GM04503 (cell line): ENCODE measurements around the gene BAIAP2L1.
"Not testable (repeated sequence)": the region's sequence is repeated elsewhere in the genome, so short reads cannot be mapped to it uniquely, and the experiment has no call there.

ENCODE experiments used
- DNase-seq: peaks from one replicate; pipeline ENCODE4 v3.0.0-alpha.2; 2012; ENCODE audit warnings: low read depth

BAIAP2L1 gene

DNA sequence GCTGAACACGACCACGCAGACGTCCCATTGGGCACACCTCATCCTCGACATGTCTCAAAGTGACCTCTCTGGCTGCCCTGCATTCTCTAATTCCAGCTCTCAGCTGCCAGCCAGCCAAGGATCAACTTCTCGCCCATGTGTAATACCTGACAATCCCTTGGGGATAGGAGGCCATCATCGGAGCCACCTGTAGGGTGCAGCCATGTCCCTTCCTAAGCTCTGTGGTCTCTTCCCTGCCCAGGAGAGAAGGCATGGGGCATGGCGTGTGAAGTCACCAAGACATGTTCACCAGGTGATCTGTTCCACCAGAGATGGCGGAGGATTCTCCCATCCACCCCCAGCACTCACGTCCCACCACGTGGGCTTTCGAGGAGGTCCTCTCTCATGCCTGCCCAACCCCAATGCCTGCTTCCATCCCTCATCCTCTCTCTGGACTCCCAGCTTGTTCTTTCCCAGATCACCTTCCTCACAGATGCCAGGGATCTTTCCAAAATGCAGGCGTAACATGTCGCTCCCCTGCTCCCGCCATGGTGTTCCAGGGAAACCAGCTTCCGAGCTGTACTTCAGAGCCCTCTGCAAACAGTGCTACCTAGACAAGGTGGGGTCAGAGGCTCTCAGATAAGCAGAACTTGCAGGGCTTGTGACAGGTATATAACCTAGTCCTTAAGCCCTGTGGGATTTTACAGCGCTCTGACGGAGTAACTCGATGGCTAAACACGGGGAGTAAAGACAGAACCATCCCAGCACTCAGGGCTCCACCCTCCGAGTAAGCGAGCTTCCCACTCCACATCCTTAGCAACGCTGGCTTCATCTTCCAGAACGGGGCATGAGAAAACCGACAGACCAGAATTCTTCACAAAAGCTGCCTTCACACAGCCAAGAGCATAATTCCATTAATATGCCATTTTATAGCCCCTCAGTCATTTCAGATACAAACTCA, 78.3 kb downstream of the BAIAP2L1 start:
- no peak for DNase-seq

DNA sequence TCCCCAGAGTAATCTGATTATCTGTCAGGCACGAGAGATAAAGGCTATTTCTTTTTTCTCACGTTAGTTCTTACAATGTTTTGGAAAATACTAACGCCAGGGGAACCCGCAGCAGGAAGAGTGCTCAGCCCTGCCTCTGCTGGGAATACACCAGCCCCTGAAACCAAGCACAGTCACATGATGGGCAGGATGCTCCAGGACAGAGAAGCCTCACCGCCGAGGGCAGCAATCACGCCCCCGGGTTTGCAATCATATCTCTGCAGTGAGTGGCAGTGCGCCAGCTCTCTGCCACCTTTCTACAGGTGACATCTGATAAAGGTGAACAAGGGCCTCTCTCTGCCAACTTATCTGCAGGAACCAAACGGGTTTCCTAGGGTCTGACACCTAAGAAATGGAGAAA, 79.6 kb downstream of the BAIAP2L1 start:
- no peak for DNase-seq

DNA sequence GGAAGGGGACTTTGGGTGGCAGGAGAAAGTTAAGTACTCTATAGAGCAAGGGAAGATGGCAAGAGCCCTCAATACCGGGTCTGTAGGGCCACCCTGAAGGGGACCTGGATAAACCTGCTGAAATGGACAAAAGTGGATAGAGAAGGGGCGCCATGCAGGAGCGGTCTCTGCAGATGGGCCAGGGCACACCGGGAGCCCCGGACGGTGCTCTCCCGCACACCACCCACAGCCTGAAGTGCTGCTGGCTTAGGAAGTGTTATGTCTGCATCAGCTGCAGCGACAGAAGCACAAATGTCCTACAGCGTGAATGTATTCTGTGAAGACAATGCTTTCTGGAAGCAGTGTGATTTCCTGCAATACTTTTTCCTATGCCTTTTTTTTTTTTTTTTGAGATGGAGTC, 81.7 kb downstream of the BAIAP2L1 start:
- no peak for DNase-seq

DNA sequence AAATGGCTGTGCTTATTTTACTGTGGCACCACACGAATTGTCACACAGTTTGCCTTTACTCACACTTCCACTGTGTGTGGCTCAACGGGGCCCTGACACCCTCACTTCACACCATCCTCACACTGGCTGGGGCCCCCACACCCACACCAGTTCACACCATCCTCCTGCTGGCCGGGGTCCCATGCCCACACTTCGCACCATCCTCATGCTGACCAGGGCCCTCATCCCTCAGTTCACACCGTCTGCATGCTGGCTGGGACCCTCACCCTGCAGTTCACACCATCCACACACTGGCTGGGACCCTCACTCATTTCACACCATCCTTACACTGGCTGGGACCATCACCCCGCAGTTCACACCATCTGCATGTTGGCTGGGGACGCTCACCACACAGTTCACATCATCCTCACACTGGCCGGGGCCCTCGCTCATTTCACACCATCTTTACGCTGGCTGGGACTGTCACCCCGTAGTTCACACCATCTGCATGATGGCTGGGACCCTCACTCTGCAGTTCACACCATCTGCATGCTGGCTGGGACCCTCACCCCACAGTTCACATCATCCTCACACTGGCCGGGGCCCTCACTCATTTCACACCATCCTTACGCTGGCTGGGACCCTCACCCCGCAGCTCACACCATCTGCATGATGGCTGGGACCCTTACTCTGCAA, 83.4 kb downstream of the BAIAP2L1 start:
- no peak for DNase-seq

DNA sequence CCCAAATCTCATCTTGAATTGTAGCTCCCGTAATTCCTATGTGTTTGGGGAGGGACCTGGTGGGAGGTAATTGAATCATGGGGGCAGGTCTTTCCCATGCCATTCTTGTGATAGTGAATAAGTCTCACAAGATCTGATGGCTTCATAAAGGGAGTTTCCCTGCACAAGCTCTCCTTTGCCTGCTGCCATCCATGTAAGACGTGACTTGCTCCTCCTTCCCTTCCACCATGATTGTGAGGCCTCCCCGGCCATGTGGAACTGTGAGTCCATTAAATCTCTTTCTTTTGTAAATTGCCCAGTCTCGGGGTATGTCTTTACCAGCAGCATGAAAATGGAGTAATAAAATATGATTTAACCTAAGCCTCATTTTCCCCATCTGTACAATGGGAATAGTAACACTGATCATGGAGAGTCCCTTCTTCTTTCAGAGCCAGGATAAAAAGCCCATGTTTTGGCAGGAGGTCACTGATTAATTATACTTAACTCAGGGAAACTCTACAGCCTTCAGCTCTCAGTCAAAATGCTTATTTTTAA, 84.8 kb downstream of the BAIAP2L1 start:
- not testable (repeated sequence) for DNase-seq

DNA sequence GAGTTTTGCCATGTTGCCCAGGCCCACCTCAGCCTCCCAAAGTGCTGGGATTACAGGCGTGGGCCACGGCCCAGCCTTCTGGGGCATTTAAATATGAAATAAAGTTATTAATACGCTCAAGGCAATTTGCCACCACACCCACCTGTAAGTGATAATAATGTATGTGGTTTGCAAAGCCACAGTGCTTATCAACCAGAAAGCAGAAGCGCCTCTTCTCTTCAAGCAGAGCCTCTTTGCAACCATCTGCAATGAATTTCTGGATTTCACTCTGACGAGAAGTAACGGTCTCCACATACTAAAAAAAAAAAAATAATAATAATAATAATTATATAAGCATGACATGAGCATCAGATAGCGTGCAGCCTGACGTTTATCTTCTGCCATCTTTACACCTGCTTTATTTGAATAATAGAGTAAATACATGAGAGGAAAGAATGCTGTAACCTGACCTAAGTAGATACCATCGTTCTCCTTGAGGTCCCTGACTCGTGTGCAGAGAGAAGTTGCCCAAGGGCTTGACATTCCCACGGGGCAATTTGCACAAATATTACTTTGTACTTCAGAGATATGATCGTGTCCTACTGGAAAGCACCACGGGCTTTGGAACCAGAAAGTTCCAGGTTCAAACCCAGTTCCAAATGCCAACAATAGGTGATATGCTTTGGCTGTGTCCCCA, 85.4 kb downstream of the BAIAP2L1 start:
- no peak for DNase-seq

DNA sequence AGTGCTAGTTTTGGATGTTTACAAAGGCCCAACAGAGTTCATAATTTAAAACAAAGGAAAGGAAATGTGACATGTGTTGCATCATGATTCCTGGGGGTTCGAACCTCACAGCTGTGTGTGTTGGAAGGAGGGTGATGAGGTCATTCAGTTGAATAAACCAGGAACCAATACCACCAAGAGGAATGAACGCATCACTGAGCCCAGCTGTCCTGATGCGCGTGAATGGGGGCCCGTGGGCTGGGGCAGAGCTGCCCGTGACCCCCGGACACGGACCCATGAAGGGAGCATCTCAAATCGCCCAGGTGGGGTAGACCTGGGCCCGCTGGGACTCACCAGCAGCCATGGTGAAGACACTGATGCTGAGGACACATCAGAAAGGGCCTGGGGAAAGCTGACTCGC, 86.4 kb downstream of the BAIAP2L1 start:
- no peak for DNase-seq

DNA sequence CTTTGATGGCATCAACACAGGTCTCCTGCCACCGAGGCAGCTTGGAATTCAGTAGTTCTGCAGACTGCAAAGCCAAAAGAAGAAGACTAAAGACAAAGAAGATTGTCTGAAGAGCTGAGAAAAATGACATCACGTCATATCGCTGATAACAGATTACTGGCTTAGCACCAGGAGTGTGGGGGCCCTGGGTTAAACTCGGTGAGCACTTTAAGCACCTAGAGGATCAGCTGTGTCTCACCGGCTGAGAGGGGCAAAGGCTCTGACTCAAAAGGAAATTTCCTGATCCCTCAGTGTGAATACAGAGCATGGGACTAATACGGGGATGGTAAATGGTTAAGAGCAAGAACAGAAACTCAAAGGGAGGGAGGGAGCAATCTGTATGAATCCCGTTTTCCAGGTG, 88.7 kb downstream of the BAIAP2L1 start:
- no peak for DNase-seq

DNA sequence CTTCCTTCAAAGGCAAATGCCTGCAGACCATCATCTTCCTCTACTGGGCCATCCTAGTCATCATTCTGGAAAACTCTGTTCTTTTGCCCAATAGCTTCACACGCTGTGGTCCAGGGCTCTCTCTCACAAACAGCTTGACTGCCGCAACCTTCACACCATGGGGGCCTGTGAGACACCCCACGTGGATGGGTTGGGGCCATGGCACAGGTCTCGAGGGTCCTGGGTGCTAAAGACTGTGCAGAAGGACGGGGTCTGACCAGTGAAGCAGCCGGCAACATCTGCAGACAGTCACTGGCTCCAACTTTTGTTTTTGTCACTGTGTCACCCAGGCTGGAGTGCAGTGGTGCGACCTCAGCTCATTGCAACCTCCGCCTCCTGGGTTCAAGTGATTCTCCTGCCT, 91.3 kb downstream of the BAIAP2L1 start:
- no peak for DNase-seq

DNA sequence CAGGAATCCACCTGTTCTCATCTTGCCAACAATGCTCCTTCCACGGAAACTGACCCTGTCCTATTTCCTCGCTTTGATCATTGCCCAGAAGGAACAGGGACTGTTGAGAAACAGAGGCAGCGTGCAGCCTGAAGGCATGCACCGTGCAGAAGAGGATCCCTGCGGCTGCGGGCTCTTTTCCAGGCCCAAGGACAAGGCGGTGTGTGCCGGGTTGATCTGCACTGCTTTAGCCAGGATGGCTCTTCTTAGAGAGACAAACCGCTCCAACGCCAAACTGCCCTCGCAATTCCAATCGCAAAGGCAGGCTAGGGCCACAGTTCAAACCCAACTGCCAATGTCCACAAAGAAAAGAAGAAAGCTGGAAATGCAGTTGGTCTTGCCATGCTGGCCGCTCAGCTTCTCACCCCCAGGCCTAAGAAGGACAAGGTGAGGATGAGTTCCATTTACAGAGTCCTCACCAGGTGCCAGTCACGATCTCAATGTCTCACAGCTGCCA, 92.9 kb downstream of the BAIAP2L1 start:
- no peak for DNase-seq

DNA sequence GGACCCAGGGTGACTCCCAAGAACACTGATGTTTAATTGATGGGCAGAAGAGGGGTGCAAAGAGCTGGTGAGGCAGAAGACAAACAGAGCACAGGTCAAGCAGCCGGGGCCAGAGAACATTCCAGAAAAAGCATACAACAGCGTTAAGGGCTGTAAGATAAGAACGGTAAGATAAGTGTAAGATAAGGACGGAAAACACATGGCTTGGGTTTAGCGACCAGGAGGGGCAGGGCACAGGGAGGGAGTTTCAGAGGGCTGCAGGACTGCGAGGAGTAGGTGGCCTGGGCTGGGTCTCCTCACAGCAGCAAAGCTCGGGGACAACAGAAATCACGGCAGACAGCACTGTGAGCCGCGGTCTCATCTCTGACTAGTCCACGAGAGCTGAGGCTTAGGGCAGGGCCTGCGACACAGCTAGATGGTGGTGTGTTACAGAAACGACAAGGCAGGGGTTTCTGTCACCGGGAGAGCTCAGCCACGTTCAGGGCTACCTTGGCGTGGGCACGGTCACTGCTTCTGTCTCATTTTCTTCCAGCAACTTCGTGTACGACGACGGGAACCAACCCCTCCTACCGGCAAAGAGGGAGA, 94.8 kb downstream of the BAIAP2L1 start:
- no peak for DNase-seq

DNA sequence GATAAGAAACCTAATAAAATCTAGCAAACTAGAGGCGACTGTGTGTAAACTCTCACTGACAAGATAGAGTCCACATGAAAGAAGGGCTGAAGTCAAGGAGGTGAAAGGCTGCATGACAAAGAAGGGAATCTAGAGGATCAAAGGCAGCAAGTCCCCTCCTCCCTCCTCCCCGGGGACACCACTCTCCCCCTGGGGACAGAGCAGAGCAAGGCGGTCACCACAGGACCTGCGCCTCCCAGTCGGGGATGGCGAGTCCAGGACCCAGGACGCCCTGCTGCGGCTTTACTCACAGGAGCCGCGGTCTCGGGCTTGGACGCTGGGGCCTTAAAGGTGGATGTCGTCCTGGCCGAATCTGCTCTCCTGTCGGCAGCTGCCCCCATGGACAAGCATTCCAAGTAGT, 97.0 kb downstream of the BAIAP2L1 start:
- no peak for DNase-seq

DNA sequence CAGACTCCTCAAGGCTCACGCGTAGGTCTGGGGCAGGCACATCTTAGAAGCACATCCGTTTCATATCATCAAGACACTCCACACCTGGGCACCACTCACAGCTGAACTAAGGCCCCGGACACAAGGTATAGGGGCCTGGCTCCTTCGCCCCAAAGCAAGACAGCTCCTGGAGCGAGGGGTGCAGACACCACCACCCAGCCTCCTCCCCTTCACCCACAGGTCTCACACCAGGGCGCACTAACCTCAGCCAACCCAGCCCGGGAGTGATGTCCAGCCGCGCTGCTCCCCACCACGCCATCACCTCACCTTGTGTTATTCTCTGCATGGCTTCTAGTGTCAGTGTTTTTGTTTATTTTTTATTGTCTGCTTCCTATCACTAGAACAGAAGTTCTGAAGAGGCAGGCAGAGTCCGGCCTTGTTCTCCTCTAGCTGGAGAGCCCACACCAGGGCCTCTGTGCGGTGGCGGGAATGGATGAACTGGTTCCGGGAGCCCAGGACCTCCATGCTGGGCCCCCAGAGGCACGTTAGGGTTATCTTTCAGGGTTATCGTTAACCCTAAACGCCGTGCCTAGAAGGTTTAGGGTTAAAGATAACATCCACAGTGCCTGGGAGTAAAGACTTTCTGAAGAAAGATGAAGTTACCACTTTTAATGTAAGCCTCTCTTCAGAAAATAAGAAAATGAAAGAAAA, 97.6 kb downstream of the BAIAP2L1 start:
- no peak for DNase-seq

DNA sequence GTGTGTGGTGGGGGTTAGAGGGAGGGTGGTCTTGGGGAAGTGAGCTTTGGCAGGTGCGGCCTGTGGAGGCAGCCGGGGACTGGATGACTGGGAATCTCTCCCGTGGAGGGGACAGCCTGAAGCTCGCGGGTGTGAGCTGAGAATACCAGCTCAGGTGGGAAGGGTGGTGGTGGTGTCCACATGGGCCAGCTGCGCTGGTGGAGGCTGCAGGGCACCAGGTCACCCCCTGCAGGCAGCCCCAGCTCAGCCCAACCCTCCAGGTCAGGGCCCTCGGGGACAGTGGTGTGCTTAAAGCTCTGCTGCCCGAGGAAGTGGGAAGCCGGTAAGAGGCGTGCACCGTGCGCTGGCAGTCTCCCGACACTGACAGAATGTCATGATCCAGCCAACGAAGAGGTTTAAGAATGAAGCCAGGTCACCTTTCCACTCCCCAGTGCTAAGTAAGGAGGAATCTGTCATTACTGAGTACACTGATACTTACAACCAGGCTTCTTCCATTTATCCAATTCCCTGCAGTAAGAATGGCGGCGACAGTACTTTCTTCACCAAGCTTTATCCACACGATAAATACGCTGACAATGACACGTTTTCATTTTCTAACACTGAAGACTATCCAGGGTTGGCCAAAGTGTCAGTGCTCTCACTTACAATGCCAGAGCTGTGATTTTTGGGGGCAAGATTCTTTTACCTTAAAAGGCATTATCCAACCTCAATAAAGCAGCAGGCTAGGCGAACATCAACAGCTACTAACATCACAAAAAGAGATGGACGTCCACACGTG, 99.0 kb downstream of the BAIAP2L1 start:
- no peak for DNase-seq

DNA sequence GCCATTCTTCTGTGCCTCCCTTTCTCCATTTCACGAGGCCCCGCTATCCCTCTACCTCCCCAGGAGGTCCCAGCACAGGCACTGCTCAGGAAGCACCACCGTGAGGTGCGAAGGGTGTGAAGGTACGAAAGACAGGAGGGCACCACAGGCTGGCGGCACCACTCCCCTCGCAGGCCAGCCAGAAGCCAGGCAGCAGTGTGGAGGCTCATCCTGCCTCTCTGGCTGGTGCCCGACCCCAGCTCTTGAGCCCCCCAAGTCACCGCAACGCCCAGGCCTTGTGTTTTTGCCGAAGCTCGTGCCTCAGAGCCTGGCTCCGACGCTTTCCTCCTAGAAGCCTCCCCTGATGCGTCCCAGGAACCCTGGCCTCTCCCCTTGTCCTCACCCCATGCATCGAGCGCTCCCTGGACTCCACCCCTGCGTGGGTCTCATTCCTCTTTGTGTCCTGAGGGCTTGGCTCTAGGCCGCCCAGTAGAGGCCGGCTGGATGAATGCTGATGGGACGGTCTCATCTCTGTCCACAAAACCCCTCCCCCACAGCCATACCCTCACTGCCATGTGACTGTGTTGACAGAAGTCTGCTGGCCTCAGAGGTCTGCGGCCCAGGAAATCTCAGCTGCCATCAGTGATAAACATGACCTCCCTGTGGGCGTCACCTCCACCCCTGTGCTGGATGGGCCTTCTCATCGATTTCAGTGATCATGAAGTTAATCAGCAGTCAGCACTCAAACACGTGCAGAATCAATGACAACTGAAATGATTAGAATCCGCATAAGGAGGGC, 100.1 kb downstream of the BAIAP2L1 start:
- no peak for DNase-seq

DNA sequence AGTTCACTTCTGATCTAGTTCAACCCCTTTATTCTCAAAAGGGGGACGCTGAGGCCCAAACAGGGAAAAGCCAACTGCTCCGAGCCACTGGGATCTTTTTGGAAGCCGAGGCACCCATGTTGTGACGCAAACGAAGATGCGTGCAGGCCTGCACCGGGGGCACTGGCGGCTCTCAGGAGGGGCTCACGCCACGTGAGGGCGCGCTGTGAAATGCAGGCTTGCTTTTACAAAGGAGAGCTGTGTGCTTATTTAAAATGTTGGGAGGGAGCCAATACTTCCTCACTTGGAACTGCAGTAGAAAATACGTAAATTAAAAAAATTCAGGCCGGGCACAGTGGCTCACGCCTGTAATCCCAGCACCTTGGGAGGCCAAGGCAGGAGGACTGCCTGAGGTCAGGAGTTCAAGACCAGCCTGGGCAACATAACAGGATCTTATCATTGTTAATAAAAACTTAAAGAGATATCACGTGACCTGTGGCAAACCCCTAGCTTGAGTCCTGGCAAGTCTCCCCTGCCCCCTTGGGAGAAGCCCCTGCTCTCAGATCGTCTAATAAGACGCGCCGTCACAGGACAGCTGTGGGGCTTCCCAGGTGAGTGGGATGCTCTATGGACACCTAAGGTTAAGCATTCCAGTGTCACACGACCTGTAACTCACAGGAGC, 103.1 kb downstream of the BAIAP2L1 start:
- DNase-seq, result no peak

DNA sequence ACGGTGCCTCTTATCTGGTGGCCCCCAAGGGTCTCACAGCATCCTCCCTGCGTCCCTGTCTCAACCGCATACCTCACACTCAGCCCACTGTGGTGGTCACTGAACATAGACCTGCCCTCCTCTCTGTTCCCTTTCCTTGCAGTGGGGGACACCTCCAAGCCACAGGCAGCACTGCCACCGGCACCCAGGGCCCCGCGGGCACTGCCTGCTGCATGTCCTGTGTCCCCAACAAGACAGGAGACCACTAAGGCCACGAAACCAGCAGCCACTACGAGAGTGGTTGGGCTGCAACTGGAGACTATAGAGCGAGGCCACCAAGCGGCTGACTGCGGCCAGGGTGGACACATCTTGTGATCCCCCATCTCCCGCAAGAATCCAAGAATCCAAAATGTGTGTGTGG, 104.1 kb downstream of the BAIAP2L1 start:
- no peak for DNase-seq

DNA sequence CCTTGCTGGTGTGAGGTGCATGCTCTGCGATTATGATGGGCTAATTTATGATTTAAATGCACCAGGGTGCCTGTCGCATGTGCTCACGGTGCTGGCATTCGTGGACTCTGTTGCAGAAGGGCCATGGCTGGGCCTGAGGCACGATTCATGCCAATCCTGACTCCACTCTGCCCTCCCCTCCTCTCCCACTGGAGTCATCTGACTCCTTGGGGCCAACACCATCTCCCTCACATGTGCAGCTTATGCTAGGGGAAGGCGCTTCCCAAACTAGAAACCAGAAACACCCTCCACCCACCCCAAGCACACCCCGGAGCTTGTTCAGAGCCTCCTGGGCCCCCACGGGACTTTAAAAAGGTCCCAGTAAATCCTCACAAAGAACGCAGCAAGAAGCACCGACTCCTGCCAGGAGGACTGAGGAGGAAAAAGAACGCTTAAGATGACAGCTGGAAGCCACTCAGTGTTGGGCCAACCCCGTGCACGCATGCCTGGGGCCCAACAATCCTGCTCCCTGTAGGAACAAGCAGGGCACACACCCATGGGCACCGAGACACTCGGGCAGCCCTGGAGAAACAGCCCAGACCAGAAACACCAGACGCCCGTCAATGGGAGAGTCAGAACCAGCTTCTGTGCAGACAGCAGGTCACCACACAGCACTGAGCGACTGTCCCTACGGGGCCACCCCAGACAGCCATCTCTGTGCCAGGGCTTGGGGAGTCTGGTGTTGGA, 105.3 kb downstream of the BAIAP2L1 start:
- no peak for DNase-seq
